Measurements from ENCODE around the gene DLG4.

GRCh38 chr17:7208754-7209460 is 10.7 kb downstream of the DLG4 start:
- TF ChIP-seq CTCF (IDR thresholded peaks at IDR 0.05; ENCODE audit: poor library complexity), result no peak
- TF ChIP-seq EZH2 (IDR thresholded peaks at IDR 0.05; ENCODE audit: borderline replicate concordance), result no peak
- TF ChIP-seq EZH2phosphoT487 (IDR thresholded peaks at IDR 0.05; ENCODE audit: low read depth, severe bottlenecking, unreplicated experiment), result no peak

Measured in hepatocyte (in vitro differentiated cells).